ENCODE results near the gene RDH13.

DNA sequence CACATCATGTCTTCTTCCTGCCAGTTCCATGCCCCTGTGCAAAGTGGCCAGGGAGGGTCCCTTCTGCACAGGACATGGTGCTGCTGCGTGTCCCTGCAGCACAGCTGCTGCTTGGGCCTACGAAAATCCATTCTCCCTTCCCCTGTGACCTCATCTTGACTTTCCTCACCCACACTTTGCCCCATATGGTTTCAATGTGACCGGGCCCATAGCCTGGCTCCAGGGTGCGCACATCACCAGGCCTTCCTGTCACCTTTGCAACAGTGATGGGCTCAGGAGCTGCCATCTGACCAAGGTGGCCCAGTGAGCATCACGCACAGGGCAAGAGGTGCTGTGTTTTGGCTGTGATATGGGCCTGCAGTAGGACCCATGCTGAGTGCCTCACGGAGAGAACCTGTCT, 43.6 kb upstream of the RDH13 start:
- TF ChIP-seq BHLHE40 (IDR thresholded peaks at IDR 0.05; ENCODE audit: low read depth, low read length), result no peak
- TF ChIP-seq, protein P1, sequence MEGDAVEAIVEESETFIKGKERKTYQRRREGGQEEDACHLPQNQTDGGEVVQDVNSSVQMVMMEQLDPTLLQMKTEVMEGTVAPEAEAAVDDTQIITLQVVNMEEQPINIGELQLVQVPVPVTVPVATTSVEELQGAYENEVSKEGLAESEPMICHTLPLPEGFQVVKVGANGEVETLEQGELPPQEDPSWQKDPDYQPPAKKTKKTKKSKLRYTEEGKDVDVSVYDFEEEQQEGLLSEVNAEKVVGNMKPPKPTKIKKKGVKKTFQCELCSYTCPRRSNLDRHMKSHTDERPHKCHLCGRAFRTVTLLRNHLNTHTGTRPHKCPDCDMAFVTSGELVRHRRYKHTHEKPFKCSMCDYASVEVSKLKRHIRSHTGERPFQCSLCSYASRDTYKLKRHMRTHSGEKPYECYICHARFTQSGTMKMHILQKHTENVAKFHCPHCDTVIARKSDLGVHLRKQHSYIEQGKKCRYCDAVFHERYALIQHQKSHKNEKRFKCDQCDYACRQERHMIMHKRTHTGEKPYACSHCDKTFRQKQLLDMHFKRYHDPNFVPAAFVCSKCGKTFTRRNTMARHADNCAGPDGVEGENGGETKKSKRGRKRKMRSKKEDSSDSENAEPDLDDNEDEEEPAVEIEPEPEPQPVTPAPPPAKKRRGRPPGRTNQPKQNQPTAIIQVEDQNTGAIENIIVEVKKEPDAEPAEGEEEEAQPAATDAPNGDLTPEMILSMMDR (IDR thresholded peaks at IDR 0.05), result no peak
- TF ChIP-seq JUNB (IDR thresholded peaks at IDR 0.05), result no peak
- TF ChIP-seq RAD21 (conservative IDR thresholded peaks at IDR 0.05 in 1 of 2, IDR thresholded peaks at IDR 0.05 in 1 of 2), result no peak
- no peak for TF ChIP-seq JUN (IDR thresholded peaks at IDR 0.05)
- TF ChIP-seq EHMT2 (IDR thresholded peaks at IDR 0.05; ENCODE audit: low read depth), result no peak
- no peak for TF ChIP-seq RNF2 (IDR thresholded peaks at IDR 0.05; ENCODE audit: borderline replicate concordance, low read depth)
- TF ChIP-seq POLR2A (IDR thresholded peaks at IDR 0.05; ENCODE audit: low read length), result no peak
- TF ChIP-seq EP300 (IDR thresholded peaks at IDR 0.05), result no peak
- no peak for TF ChIP-seq ESRRA (IDR thresholded peaks at IDR 0.05; ENCODE audit: borderline replicate concordance, low read length)
- TF ChIP-seq, protein P2, sequence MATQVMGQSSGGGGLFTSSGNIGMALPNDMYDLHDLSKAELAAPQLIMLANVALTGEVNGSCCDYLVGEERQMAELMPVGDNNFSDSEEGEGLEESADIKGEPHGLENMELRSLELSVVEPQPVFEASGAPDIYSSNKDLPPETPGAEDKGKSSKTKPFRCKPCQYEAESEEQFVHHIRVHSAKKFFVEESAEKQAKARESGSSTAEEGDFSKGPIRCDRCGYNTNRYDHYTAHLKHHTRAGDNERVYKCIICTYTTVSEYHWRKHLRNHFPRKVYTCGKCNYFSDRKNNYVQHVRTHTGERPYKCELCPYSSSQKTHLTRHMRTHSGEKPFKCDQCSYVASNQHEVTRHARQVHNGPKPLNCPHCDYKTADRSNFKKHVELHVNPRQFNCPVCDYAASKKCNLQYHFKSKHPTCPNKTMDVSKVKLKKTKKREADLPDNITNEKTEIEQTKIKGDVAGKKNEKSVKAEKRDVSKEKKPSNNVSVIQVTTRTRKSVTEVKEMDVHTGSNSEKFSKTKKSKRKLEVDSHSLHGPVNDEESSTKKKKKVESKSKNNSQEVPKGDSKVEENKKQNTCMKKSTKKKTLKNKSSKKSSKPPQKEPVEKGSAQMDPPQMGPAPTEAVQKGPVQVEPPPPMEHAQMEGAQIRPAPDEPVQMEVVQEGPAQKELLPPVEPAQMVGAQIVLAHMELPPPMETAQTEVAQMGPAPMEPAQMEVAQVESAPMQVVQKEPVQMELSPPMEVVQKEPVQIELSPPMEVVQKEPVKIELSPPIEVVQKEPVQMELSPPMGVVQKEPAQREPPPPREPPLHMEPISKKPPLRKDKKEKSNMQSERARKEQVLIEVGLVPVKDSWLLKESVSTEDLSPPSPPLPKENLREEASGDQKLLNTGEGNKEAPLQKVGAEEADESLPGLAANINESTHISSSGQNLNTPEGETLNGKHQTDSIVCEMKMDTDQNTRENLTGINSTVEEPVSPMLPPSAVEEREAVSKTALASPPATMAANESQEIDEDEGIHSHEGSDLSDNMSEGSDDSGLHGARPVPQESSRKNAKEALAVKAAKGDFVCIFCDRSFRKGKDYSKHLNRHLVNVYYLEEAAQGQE (IDR thresholded peaks at IDR 0.05), result no peak
- TF ChIP-seq, protein P3, sequence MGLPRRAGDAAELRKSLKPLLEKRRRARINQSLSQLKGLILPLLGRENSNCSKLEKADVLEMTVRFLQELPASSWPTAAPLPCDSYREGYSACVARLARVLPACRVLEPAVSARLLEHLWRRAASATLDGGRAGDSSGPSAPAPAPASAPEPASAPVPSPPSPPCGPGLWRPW (IDR thresholded peaks at IDR 0.05), result no peak
